Breast epithelium (tissue), 4 donors: ENCODE results near the gene PDE4D. TPM values are rescaled to one million over a fixed set of nuclear protein-coding genes. Genes with fewer than 3 reads are reported as not detected.
"Not testable (repeated sequence)": the region's sequence is repeated elsewhere in the genome, so short reads cannot be mapped to it uniquely, and the experiment has no call there.

ENCODE experiments used
- DNase-seq, 2 donors: peaks; one replicate each; pipeline ENCODE4 v3.0.0-alpha.2; 2019; ENCODE audit warnings: low spot score in 2 of 2
- H3K27ac ChIP-seq, 2 donors: fragments of 200-600 bp; sonication (generic) in 1 of 2; one replicate each; pipeline ENCODE4 v1.5.1; 2016 to 2019; ENCODE audit warnings: mild to moderate bottlenecking in 1 of 2
- H3K27me3 ChIP-seq, 2 donors: fragments of 200-600 bp; sonication (generic) in 1 of 2; one replicate each; pipeline versions ENCODE4 v1.5.1 to v1.6.0; 2017 to 2019; ENCODE audit warnings: control low read depth in 1 of 2, mild to moderate bottlenecking in 1 of 2
- H3K36me3 ChIP-seq: fragments of 200-600 bp; one replicate; pipeline ENCODE4 v1.5.1; 2019
- H3K4me1 ChIP-seq, 2 donors: fragments of 200-600 bp; sonication (generic); one replicate each; pipeline ENCODE4 v1.5.1; 2016 to 2019; ENCODE audit warnings: control low read depth in 1 of 2
- H3K4me3 ChIP-seq, 3 donors: fragments of 200-600 bp; sonication (generic); 1 replicate in 2 of 3; 2 replicates in 1 of 3; pipeline ENCODE4 v1.5.1; 2016 to 2019; ENCODE audit warnings: mild to moderate bottlenecking in 3 of 3, moderate library complexity in 2 of 3
- H3K9me3 ChIP-seq, 2 donors: fragments of 200-600 bp; sonication (generic) in 1 of 2; one replicate each; pipeline ENCODE4 v1.5.1; 2016 to 2019; ENCODE audit warnings: control low read depth in 1 of 2
- CTCF ChIP-seq, 3 donors: fragments of 450-650 bp; IDR thresholded peaks; one replicate each; pipeline ENCODE4 v1.5.1; 2016 to 2017; ENCODE audit warnings: antibody characterized with exemption in 3 of 3, mild to moderate bottlenecking in 3 of 3, moderate library complexity in 3 of 3
- POLR2A ChIP-seq: fragments of 450-650 bp; IDR thresholded peaks from one replicate; pipeline ENCODE4 v1.6.1; 2016; ENCODE audit warnings: antibody characterized with exemption, mild to moderate bottlenecking, moderate library complexity
- POLR2AphosphoS5 ChIP-seq, 3 donors: sonication (generic); formaldehyde crosslinking; IDR thresholded peaks; one replicate each; pipeline ENCODE4 v1.6.1; 2017; ENCODE audit warnings: antibody characterized with exemption in 3 of 3
- intact Hi-C: fragments of 100-400 bp; cut with DNase I; formaldehyde crosslinking; loops from one replicate; pipeline ENCODE4 v1.15.1; 2023; ENCODE audit warnings: low total_unique reads
- total RNA-seq, 3 donors: library from RNA; depleted of rRNA; stranded (reverse); fragments of >200 nt; gene quantifications; one replicate each; pipeline ENCODE4 v1.1.0, GENCODE V29; 2016

The PDE4D gene
- total RNA-seq, 3 donors from 2014 or later, result 14.4 to 37.4 (median 28.2) TPM

DNA sequence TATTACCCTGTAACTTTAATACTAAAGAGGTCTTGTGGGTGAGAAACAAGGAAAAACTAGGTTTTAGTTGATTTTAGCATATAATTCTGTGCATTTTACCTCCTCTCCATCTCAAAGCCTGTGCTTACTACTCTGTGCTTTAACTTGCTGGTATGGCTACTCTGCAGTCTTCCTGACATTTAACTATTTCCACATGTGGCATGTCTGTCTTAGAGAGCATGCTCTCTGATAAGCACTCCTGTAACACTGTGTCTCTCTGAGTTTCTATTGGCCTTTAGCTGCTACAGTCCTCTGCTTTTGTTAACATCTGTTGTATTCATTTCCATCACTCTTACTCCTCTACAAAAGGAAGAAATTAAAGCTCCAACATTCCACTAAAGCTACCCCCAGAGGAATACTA lies 892.4 kb downstream of the PDE4D start:
- intact Hi-C loops, result no loop called here
- Histone ChIP-seq H3K9me3 (no peaks in the 10 kb centered on the region), H3K4me1 (no peaks in the 10 kb centered on the region), H3K27ac (no peak overlapping the region), H3K27me3 (no peaks in the 10 kb centered on the region), H3K36me3 (no peaks in the 10 kb centered on the region), H3K4me3 (no peak overlapping the region)
- DNase-seq, result no peak
- no peak for TF ChIP-seq POLR2A
- TF ChIP-seq POLR2AphosphoS5 (IDR thresholded peaks at IDR 0.05), result no peak
- no peak for TF ChIP-seq CTCF (IDR thresholded peaks at IDR 0.05)

DNA sequence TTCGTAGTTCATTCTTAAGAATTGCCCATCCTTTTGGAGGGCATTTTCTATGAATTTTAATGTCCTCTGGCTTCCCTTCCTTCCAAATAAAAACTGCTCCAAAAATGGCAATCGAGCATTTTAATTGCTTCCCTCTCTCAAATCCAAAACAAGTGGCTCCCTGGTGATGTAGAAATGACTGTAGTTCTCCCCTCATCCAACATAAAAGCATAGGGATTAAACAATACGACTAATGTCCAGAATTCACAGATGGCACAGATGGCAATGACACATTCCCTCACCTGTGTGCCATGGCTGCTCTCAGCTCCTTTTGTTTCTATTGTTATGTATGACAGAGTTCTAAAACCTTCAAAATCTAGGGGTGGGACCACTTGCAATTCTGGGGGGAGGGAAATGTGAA lies 893.3 kb downstream of the PDE4D start:
- no peak overlapping the region for H3K27ac ChIP-seq
- H3K4me1 ChIP-seq, result no peaks in the 10 kb centered on the region
- TF ChIP-seq POLR2AphosphoS5 (IDR thresholded peaks at IDR 0.05) (no peak), CTCF (IDR thresholded peaks at IDR 0.05) (no peak), POLR2A (no peak)
- no peak for DNase-seq
- intact Hi-C loops, result no loop called here
- no peaks in the 10 kb centered on the region for H3K36me3 ChIP-seq
- no peaks in the 10 kb centered on the region for H3K27me3 ChIP-seq
- H3K9me3 ChIP-seq, result no peaks in the 10 kb centered on the region
- no peak overlapping the region for H3K4me3 ChIP-seq

GRCh38 chr5:58999804-59000203 lies 893.7 kb downstream of the PDE4D start:
- intact Hi-C loops, result loop anchor here (5.0 kb wide), 1 partner anchor 1163 kb away; no protein-coding TSS in a partner anchor
- Histone ChIP-seq H3K27ac (no peak overlapping the region), H3K27me3 (no peaks in the 10 kb centered on the region), H3K4me3 (no peak overlapping the region), H3K4me1 (no peaks in the 10 kb centered on the region), H3K36me3 (no peaks in the 10 kb centered on the region), H3K9me3 (no peaks in the 10 kb centered on the region)
- no peak for TF ChIP-seq CTCF (IDR thresholded peaks at IDR 0.05)
- TF ChIP-seq POLR2A, result no peak
- TF ChIP-seq POLR2AphosphoS5 (IDR thresholded peaks at IDR 0.05), result no peak
- DNase-seq, result no peak

GRCh38 chr5:58998544-58998943 lies 895.0 kb downstream of the PDE4D start:
- H3K9me3 ChIP-seq, result no peaks in the 10 kb centered on the region
- intact Hi-C loops, result loop anchor here (5.0 kb wide), 1 partner anchor 1161 kb away; no protein-coding TSS in a partner anchor
- H3K27ac ChIP-seq, result no peak overlapping the region
- H3K4me3 ChIP-seq, result no peak overlapping the region
- no peaks in the 10 kb centered on the region for H3K27me3 ChIP-seq
- DNase-seq, result no peak
- TF ChIP-seq POLR2A, result no peak
- TF ChIP-seq CTCF (IDR thresholded peaks at IDR 0.05), result no peak
- TF ChIP-seq POLR2AphosphoS5 (IDR thresholded peaks at IDR 0.05), result no peak
- no peaks in the 10 kb centered on the region for H3K36me3 ChIP-seq
- no peaks in the 10 kb centered on the region for H3K4me1 ChIP-seq

DNA sequence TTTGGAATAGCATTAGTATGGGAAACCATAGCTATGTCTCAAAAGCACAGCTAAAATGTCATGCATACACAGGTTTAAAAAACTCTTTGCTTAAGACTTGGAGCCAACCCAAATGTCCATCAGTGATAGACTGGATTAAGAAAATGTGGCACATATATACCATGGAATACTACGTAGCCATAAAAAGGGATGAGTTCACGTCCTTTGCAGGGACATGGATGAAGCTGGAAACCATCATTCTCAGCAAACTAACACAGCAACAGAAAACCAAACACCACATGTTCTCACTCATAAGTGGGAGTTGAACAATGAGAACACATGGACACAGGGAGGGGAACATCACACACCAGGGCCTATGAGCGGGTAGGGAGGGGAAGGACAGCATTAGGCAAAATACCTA lies 897.7 kb downstream of the PDE4D start:
- not testable (repeated sequence) for H3K4me3 ChIP-seq, DNase-seq, H3K27ac ChIP-seq, H3K27me3 ChIP-seq, H3K4me1 ChIP-seq, H3K36me3 ChIP-seq, H3K9me3 ChIP-seq
- intact Hi-C loops, result loop anchor here (5.0 kb wide), 1 partner anchor 1158 kb away; no protein-coding TSS in a partner anchor

DNA sequence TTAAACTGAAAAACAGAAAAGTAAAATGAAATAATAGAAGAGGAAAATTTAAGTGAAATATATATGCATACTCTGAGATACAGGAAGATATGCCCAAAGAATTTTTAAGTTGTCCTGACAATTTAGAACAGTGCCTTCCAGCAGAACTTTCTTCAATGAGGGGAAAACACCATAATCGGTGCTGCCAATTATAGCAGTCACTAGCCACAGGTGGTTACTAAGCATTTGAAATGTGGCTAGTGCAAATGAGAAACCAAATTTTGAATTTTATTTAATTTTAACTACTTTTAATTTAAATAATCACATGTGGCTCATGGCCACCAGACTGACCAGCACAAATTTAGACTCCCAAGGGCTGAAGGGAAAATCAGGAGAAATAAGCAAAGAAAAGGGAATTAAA lies 900.1 kb downstream of the PDE4D start:
- H3K27me3 ChIP-seq, result no peaks in the 10 kb centered on the region
- H3K27ac ChIP-seq, result no peak overlapping the region
- H3K36me3 ChIP-seq, result no peaks in the 10 kb centered on the region
- no peak overlapping the region for H3K4me3 ChIP-seq
- no peak for DNase-seq
- H3K9me3 ChIP-seq, result no peaks in the 10 kb centered on the region
- TF ChIP-seq CTCF (IDR thresholded peaks at IDR 0.05) (no peak), POLR2AphosphoS5 (IDR thresholded peaks at IDR 0.05) (no peak), POLR2A (no peak)
- H3K4me1 ChIP-seq, result no peaks in the 10 kb centered on the region
- intact Hi-C loops, result no loop called here
